IMR-90 (cell line): ENCODE results near the gene RORC. TPM values are rescaled to one million over a fixed set of nuclear protein-coding genes. Genes with fewer than 3 reads are reported as not detected.

Source experiments
- ATAC-seq: fragments of 200-7000 bp; cut with Tn5 transposase; 2 replicates; pipeline ENCODE4 v1.9.1; 2020; ENCODE audit warnings: low read depth, mild to moderate bottlenecking, moderate library complexity
- BruUV-seq: library from RNA; stranded (reverse); fragments of 400-500 nt; replicated peaks from 2 replicates; lab custom pipeline; 2021; lab: Mats Ljungman, UMichigan
- CTCF ChIA-PET: fragments of 300-600 bp; formaldehyde crosslinking; extraction: SDS; loops from one replicate; lab custom pipeline; 2021; ENCODE audit warnings: antibody characterized with exemption; lab: Yijun Ruan, JAX
- POLR2A ChIA-PET: fragments of 300-600 bp; sonication (Branson Sonifier 250); formaldehyde crosslinking; loops from one replicate; lab custom pipeline; 2022; ENCODE audit warnings: antibody characterized with exemption; ENCODE audit not compliant: unreplicated experiment; lab: Charles Lee
- DNase-seq: peaks from one replicate; pipeline ENCODE4 v3.0.0; 2013
- H2AFZ ChIP-seq: replicated peaks from 2 replicates; pipeline ENCODE3; 2013; ENCODE audit warnings: low read length, mild to moderate bottlenecking; ENCODE audit not compliant: poor library complexity
- H2AK5ac ChIP-seq: 2 replicates; pipeline ENCODE4 v1.6.1; 2013; ENCODE audit warnings: low read depth, low read length, inconsistent platforms
- H2AK9ac ChIP-seq: replicated peaks from 2 replicates; pipeline ENCODE3; 2013; ENCODE audit warnings: mild to moderate bottlenecking, low read depth, low read length, moderate library complexity; ENCODE audit not compliant: poor library complexity
- H2BK120ac ChIP-seq: 2 replicates; pipeline ENCODE4 v1.6.1; 2013; ENCODE audit warnings: low read depth, low read length, inconsistent platforms
- H2BK15ac ChIP-seq: 3 replicates; pipeline ENCODE4 v1.6.1; 2013; ENCODE audit warnings: low read depth, low read length, inconsistent platforms
- H2BK20ac ChIP-seq: 2 replicates; pipeline ENCODE4 v1.6.1; 2013; ENCODE audit warnings: low read depth, mild to moderate bottlenecking, inconsistent platforms, low read length, moderate library complexity
- H2BK5ac ChIP-seq: 2 replicates; pipeline ENCODE4 v1.6.1; 2013; ENCODE audit warnings: mild to moderate bottlenecking, low read depth, low read length, inconsistent platforms; ENCODE audit not compliant: poor library complexity, severe bottlenecking
- H3K14ac ChIP-seq: replicated peaks from 2 replicates; pipeline ENCODE4 v1.6.1; 2013; ENCODE audit warnings: low read depth, low read length, inconsistent platforms
- H3K18ac ChIP-seq: 2 replicates; pipeline ENCODE4 v1.6.1; 2013; ENCODE audit warnings: low read depth, low read length, control low read depth
- H3K23ac ChIP-seq: 2 replicates; pipeline ENCODE4 v1.6.1; 2013; ENCODE audit warnings: low read depth, low read length, inconsistent platforms
- H3K27ac ChIP-seq: 2 replicates; pipeline ENCODE4 v1.5.1; 2013; ENCODE audit warnings: mild to moderate bottlenecking, control low read depth, low read length; ENCODE audit not compliant: insufficient read depth
- H3K27me3 ChIP-seq: 2 replicates; pipeline ENCODE4 v1.6.1; 2013; ENCODE audit warnings: low read length; ENCODE audit not compliant: control insufficient read depth, insufficient read depth
- H3K36me3 ChIP-seq: 2 replicates; pipeline ENCODE4 v1.6.1; 2013; ENCODE audit warnings: low read length, mixed read lengths; ENCODE audit not compliant: control insufficient read depth, insufficient read depth
- H3K4ac ChIP-seq: 2 replicates; pipeline ENCODE4 v1.6.1; 2013; ENCODE audit warnings: low read depth, low read length, inconsistent platforms
- H3K4me1 ChIP-seq: 2 replicates; pipeline ENCODE4 v1.6.1; 2013; ENCODE audit warnings: low read length, mixed read lengths; ENCODE audit not compliant: control insufficient read depth, insufficient read depth
- H3K4me2 ChIP-seq: 2 replicates; pipeline ENCODE4 v1.6.1; 2013; ENCODE audit warnings: low read depth, mild to moderate bottlenecking, control low read depth, low read length, moderate library complexity
- H3K4me3 ChIP-seq: 2 replicates; pipeline ENCODE4 v1.5.1; 2013; ENCODE audit warnings: low read depth, mild to moderate bottlenecking, control low read depth, low read length, moderate library complexity; ENCODE audit not compliant: insufficient read depth
- H3K56ac ChIP-seq: 2 replicates; pipeline ENCODE4 v1.6.1; 2013; ENCODE audit warnings: low read length, inconsistent platforms; ENCODE audit not compliant: insufficient read depth; ENCODE audit errors: extremely low read depth
- H3K79me1 ChIP-seq, 2 experiments: 2 replicates each; pipeline ENCODE4 v1.6.1; 2013; ENCODE audit warnings: low read length in 2 of 2, inconsistent platforms in 1 of 2, low read depth in 1 of 2
- H3K9ac ChIP-seq: 2 replicates; pipeline ENCODE4 v1.6.1; 2013; ENCODE audit warnings: low read depth, low read length, control low read depth
- H3K9me1 ChIP-seq: 2 replicates; pipeline ENCODE4 v1.6.1; 2013; ENCODE audit warnings: low read length, inconsistent platforms; ENCODE audit not compliant: insufficient read depth
- H3K9me3 ChIP-seq: 2 replicates; pipeline ENCODE4 v1.6.1; 2013; ENCODE audit warnings: low read length; ENCODE audit not compliant: control insufficient read depth, insufficient read depth
- H4K20me1 ChIP-seq: 2 replicates; pipeline ENCODE4 v1.6.1; 2013; ENCODE audit warnings: low read length, inconsistent platforms; ENCODE audit not compliant: insufficient read depth
- H4K5ac ChIP-seq: 2 replicates; pipeline ENCODE4 v1.6.1; 2013; ENCODE audit warnings: mild to moderate bottlenecking, low read depth, low read length, control low read depth
- H4K8ac ChIP-seq, 2 experiments: 2 replicates each; pipeline ENCODE4 v1.6.1; 2013; ENCODE audit warnings: low read depth in 2 of 2, low read length in 2 of 2, control low read depth in 1 of 2, inconsistent platforms in 1 of 2
- H4K91ac ChIP-seq: 2 replicates; pipeline ENCODE4 v1.6.1; 2013; ENCODE audit warnings: low read depth, low read length, inconsistent platforms; ENCODE audit not compliant: insufficient read depth
- CHD1 ChIP-seq: IDR thresholded peaks from 2 replicates; pipeline ENCODE4 v1.6.1; 2012; ENCODE audit warnings: low read depth, low read length, improper control_type of control experiment
- FOS ChIP-seq: fragments of 150-350 bp; IDR thresholded peaks from 2 replicates; pipeline ENCODE4 v1.6.1; 2016; ENCODE audit warnings: low read depth, low read length
- MAFK ChIP-seq: IDR thresholded peaks from 2 replicates; pipeline ENCODE4 v1.6.1; 2012; ENCODE audit warnings: low read depth, low read length, improper control_type of control experiment
- RAD21 ChIP-seq: IDR thresholded peaks from 2 replicates; pipeline ENCODE4 v1.6.1; 2012; ENCODE audit warnings: low read length, improper control_type of control experiment
- RCOR1 ChIP-seq: IDR thresholded peaks from 2 replicates; pipeline ENCODE4 v1.6.1; 2012; ENCODE audit warnings: mild to moderate bottlenecking, low read length, improper control_type of control experiment; ENCODE audit not compliant: insufficient replicate concordance
- WGBS, 2 experiments: methylation state at CpG; one replicate each; pipeline versions ENCODE4 v1.1.5 to v1.1.7; 2013; ENCODE audit warnings: missing lambda C conversion rate in 2 of 2; ENCODE audit not compliant: insufficient read length in 1 of 2; ENCODE audit errors: extremely low coverage in 2 of 2; 5-methylcytosine and 5-hydroxymethylcytosine counted together
- dilution Hi-C: fragments of 300-500 bp; cut with HindIII; formaldehyde crosslinking; loops from one replicate; pipeline ENCODE4 v1.14.3; 2018; ENCODE audit warnings: low sequenced_read_pairs; ENCODE audit not compliant: unreplicated experiment
- in situ Hi-C: fragments of 300-500 bp; cut with MboI; formaldehyde crosslinking; loops from 3 replicates; pipeline ENCODE4 v1.14.3; 2019; ENCODE audit warnings: low sequenced_read_pairs, inconsistent platforms, mixed read lengths
- intact Hi-C: fragments of 100-400 bp; cut with micrococcal nuclease; formaldehyde crosslinking; loops from 2 replicates; pipeline ENCODE4 v1.10.0; 2022
- polyA plus RNA-seq, 3 experiments: library from polyadenylated mRNA; depleted of rRNA; stranded (reverse); fragments of >200 nt; gene quantifications; 2 replicates each; pipeline ENCODE4 v1.2.3, GENCODE V29; 2012; ENCODE audit warnings: low replicate concordance in 1 of 3
- total RNA-seq: library from RNA; depleted of rRNA; stranded (reverse); fragments of >200 nt; gene quantifications from 2 replicates; pipeline ENCODE4 v1.2.3, GENCODE V29; 2012
- TF ChIP-seq, protein P1 (sequence below): fragments of 150-350 bp; IDR thresholded peaks from 2 replicates; pipeline ENCODE4 v1.6.1; 2017; ENCODE audit warnings: mild to moderate bottlenecking, antibody characterized with exemption, low read length, low read depth
- TF ChIP-seq, protein P2 (sequence below): fragments of 150-350 bp; IDR thresholded peaks from 2 replicates; pipeline ENCODE4 v1.6.1; 2016; ENCODE audit warnings: low read depth, mild to moderate bottlenecking, low read length, moderate library complexity, borderline replicate concordance
- TF ChIP-seq, protein P3 (sequence below): conservative IDR thresholded peaks from 2 replicates; pipeline ENCODE4 v1.5.1; 2012; ENCODE audit warnings: mild to moderate bottlenecking, low read depth, low read length, improper control_type of control experiment

The RORC gene
- total and polyA plus RNA-seq, 2 of the 4 experiments (the other 2 are of a cell fraction): not detected

DNA sequence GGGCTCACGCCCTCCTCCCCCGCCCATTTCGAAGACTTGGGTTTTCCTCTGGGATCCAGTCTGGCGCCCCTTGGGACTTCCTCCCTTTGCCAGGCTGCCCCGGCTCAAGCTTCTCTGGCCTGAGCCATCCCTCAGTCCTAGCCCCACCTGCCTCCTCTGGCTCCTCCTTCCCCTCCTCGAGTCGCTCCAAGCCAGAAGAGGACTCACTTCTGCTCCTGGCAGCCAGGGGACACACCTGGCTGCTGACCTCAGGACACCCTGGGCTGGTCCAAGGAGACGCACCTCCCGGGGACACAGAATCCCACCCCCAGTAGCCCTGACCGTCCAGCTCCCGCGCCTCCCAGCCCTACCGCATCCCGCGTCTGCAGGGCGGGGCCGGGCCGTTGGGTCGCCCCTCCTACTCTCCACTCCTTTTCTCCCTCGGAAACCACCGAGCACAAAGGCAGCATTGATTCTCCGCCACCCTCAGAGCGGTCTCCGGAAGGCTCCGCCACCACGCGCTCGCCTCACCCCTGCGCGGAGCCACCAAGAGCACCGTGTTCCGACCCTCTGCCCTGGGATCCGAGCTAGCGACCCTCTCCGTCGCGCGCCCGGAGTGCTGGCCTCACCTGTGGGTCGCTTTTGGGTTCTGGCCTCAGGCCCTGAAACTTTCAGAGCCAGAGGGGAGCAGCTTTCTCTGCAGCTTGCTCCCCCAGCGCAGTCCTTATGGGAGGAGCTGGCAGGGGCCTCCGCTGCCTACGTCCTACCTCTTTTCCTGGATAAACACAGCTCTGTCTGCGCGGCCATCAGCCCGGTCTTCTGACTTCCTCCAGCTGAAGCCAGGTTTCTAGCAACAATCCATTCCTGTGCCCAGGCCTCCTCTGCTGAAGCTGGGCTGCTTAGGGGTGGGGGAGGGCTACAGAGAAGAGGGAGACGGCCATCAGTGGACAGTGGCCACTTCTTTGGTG is 8.1 kb upstream of the RORC start, which contains the start of gene C2CD4D:
C2CD4D (minus strand) TSS at position 364 of the 947 bp plus-strand sequence. CDS start 831 bp downstream, outside the sequence.
- Histone ChIP-seq H4K5ac (no peak within 1 kb of the TSS), H2AK9ac (peak within 1 kb of the TSS; percentile 25), H3K79me1 (no peaks in the 10 kb centered on the region), H3K9me3 (no peaks in the 10 kb centered on the region), H2BK120ac (no peak within 1 kb of the TSS), H3K27me3 (peaks cover 55% of the 10 kb centered on the region), H2AFZ (peak within 1 kb of the TSS; percentile 86), H3K27ac (no peak within 1 kb of the TSS), H3K4me2 (peak within 1 kb of the TSS; percentile 10; the same call in 1 of the 2 replicates), H3K9ac (no peak within 1 kb of the TSS), H3K4ac (no peak within 1 kb of the TSS), H4K20me1 (no peaks in the 10 kb centered on the region), H3K4me1 (no peaks in the 10 kb centered on the region; the same call in 1 of the 2 replicates), H3K4me3 (peak within 1 kb of the TSS; percentile 36; the same call in 1 of the 2 replicates), H4K8ac (no peak within 1 kb of the TSS), H2AK5ac (no peak within 1 kb of the TSS), H3K9me1 (no peaks in the 10 kb centered on the region), H2BK20ac (no peak within 1 kb of the TSS), H3K56ac (no peak within 1 kb of the TSS), H4K91ac (no peak within 1 kb of the TSS), H3K14ac (no peak within 1 kb of the TSS), H2BK15ac (no peak within 1 kb of the TSS), H3K18ac (no peak within 1 kb of the TSS), H3K23ac (no peak within 1 kb of the TSS), H3K36me3 (no peaks in the 10 kb centered on the region), H2BK5ac (no peak within 1 kb of the TSS)
- dilution Hi-C loops (no loop called here), intact Hi-C loops (loop anchor here (5.0 to 10.0 kb wide), 2 partner anchors 77 to 295 kb away; partner anchors contain the start of genes MRPL9 and TUFT1), in situ Hi-C loops (no loop called here)
- CTCF ChIA-PET: no interaction called here
- DNase-seq: no peak
- WGBS, 2 experiments: 12% methylated on average over 18 of the region's 47 CpGs; no CpG with 5 or more reads in 1 of the 2 experiments
- BruUV-seq: no TSS peak
- no peak for ATAC-seq
- TF ChIP-seq, protein P1, sequence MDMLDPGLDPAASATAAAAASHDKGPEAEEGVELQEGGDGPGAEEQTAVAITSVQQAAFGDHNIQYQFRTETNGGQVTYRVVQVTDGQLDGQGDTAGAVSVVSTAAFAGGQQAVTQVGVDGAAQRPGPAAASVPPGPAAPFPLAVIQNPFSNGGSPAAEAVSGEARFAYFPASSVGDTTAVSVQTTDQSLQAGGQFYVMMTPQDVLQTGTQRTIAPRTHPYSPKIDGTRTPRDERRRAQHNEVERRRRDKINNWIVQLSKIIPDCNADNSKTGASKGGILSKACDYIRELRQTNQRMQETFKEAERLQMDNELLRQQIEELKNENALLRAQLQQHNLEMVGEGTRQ: no peak
- TF ChIP-seq, protein P2, sequence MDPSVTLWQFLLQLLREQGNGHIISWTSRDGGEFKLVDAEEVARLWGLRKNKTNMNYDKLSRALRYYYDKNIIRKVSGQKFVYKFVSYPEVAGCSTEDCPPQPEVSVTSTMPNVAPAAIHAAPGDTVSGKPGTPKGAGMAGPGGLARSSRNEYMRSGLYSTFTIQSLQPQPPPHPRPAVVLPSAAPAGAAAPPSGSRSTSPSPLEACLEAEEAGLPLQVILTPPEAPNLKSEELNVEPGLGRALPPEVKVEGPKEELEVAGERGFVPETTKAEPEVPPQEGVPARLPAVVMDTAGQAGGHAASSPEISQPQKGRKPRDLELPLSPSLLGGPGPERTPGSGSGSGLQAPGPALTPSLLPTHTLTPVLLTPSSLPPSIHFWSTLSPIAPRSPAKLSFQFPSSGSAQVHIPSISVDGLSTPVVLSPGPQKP: no peak
- TF ChIP-seq, protein P3, sequence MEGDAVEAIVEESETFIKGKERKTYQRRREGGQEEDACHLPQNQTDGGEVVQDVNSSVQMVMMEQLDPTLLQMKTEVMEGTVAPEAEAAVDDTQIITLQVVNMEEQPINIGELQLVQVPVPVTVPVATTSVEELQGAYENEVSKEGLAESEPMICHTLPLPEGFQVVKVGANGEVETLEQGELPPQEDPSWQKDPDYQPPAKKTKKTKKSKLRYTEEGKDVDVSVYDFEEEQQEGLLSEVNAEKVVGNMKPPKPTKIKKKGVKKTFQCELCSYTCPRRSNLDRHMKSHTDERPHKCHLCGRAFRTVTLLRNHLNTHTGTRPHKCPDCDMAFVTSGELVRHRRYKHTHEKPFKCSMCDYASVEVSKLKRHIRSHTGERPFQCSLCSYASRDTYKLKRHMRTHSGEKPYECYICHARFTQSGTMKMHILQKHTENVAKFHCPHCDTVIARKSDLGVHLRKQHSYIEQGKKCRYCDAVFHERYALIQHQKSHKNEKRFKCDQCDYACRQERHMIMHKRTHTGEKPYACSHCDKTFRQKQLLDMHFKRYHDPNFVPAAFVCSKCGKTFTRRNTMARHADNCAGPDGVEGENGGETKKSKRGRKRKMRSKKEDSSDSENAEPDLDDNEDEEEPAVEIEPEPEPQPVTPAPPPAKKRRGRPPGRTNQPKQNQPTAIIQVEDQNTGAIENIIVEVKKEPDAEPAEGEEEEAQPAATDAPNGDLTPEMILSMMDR: no peak
- TF ChIP-seq CHD1 (no peak), RCOR1 (no peak), RAD21 (no peak), FOS (no peak), MAFK (no peak)
- POLR2A ChIA-PET: no interaction called here
